CD8-positive, alpha-beta memory T cell (primary cell): ENCODE results near the gene MEDAG. TPM values are rescaled to one million over a fixed set of nuclear protein-coding genes. Genes with fewer than 3 reads are reported as not detected.

ENCODE experiments used
- CTCF ChIA-PET: fragments of 350-600 bp; sonication (Branson Sonifier 250); formaldehyde crosslinking; loops from one replicate; lab custom pipeline; 2021; ENCODE audit warnings: antibody characterized with exemption; lab: Charles Lee
- POLR2A ChIA-PET: fragments of 350-600 bp; sonication (Branson Sonifier 250); formaldehyde crosslinking; loops from one replicate; lab custom pipeline; 2021; ENCODE audit warnings: antibody characterized with exemption; lab: Charles Lee
- DNase-seq, 5 donors: peaks; one replicate each; pipeline versions ENCODE4 v3.0.0 to v3.0.0-alpha.2; 2020 to 2022; ENCODE audit warnings: mixed read lengths in 1 of 5
- H3K27ac ChIP-seq: one replicate; pipeline ENCODE4 v1.7.0; 2013; ENCODE audit warnings: low read depth, mild to moderate bottlenecking, low read length, moderate library complexity
- H3K27me3 ChIP-seq: 2 replicates; pipeline ENCODE4 v1.7.0; 2013; ENCODE audit warnings: low read length, mild to moderate bottlenecking; ENCODE audit not compliant: insufficient read depth, poor library complexity, severe bottlenecking
- H3K36me3 ChIP-seq: 2 replicates; pipeline ENCODE4 v1.7.0; 2013; ENCODE audit warnings: mild to moderate bottlenecking, low read length, moderate library complexity; ENCODE audit not compliant: insufficient read depth
- H3K4me1 ChIP-seq: 2 replicates; pipeline ENCODE4 v1.7.0; 2013; ENCODE audit warnings: mild to moderate bottlenecking, low read length, moderate library complexity; ENCODE audit not compliant: insufficient read depth
- H3K4me3 ChIP-seq: 2 replicates; pipeline ENCODE4 v1.7.0; 2013; ENCODE audit warnings: mild to moderate bottlenecking, low read length
- H3K9me3 ChIP-seq: 2 replicates; pipeline ENCODE4 v1.7.0; 2013; ENCODE audit warnings: mild to moderate bottlenecking, low read length
- H3K27ac Mint-ChIP-seq, 8 donors: one replicate each; pipeline ENCODE4 v1.8.0; 2020 to 2021; ENCODE audit warnings: mixed read lengths in 8 of 8, mild to moderate bottlenecking in 6 of 8, inconsistent platforms in 3 of 8, moderate library complexity in 3 of 8
- H3K27me3 Mint-ChIP-seq, 2 donors: one replicate each; pipeline ENCODE4 v1.8.0; 2020 to 2021; ENCODE audit warnings: mixed read lengths in 2 of 2, mild to moderate bottlenecking in 1 of 2, moderate library complexity in 1 of 2
- H3K36me3 Mint-ChIP-seq, 3 donors: one replicate each; pipeline ENCODE4 v1.8.0; 2020 to 2021; ENCODE audit warnings: mixed read lengths in 3 of 3, inconsistent platforms in 1 of 3, mild to moderate bottlenecking in 1 of 3
- H3K4me1 Mint-ChIP-seq, 3 donors: one replicate each; pipeline ENCODE4 v1.8.0; 2020 to 2021; ENCODE audit warnings: mixed read lengths in 3 of 3, inconsistent platforms in 1 of 3, mild to moderate bottlenecking in 1 of 3
- H3K4me3 Mint-ChIP-seq, 7 donors: one replicate each; pipeline ENCODE4 v1.8.0; 2020 to 2021; ENCODE audit warnings: mixed read lengths in 7 of 7, mild to moderate bottlenecking in 6 of 7, moderate library complexity in 4 of 7, inconsistent platforms in 2 of 7
- H3K9me3 Mint-ChIP-seq, 5 donors: one replicate each; pipeline ENCODE4 v1.8.0; 2020 to 2022; ENCODE audit warnings: mixed read lengths in 5 of 5, mild to moderate bottlenecking in 3 of 5, moderate library complexity in 2 of 5, inconsistent platforms in 1 of 5
- polyA plus RNA-seq: library from polyadenylated mRNA; unstranded; fragments of 300-500 nt; fragmentation: Illumina TruSeq; gene quantifications from one replicate; pipeline ENCODE4 v1.2.3, GENCODE V29; 2021
- total RNA-seq, 2 experiments: library from RNA; stranded (reverse); gene quantifications; one replicate each; pipeline ENCODE4 v1.2.3, GENCODE V29; 2021

Gene MEDAG
- total and polyA plus RNA-seq, 3 experiments from 2014 or later, result not detected

GRCh38 chr13:30870049-30870884 is 35.8 kb upstream of the MEDAG start:
- peaks cover 0 to 3% (median 2%) of the 10 kb centered on the region in 3 donors for H3K4me1 Mint-ChIP-seq
- H3K9me3 Mint-ChIP-seq, result no peaks in the 10 kb centered on the region
- Histone ChIP-seq H3K27ac (no peak overlapping the region), H3K4me3 (no peak overlapping the region), H3K36me3 (no peaks in the 10 kb centered on the region), H3K9me3 (no peaks in the 10 kb centered on the region), H3K4me1 (no peaks in the 10 kb centered on the region), H3K27me3 (no peaks in the 10 kb centered on the region)
- peaks cover 2 to 31% of the 10 kb centered on the region in 2 donors for H3K27me3 Mint-ChIP-seq
- no peak overlapping the region for H3K27ac Mint-ChIP-seq
- no peaks in the 10 kb centered on the region for H3K36me3 Mint-ChIP-seq
- no peak overlapping the region for H3K4me3 Mint-ChIP-seq
- POLR2A ChIA-PET, result no interaction called here
- CTCF ChIA-PET, result interaction anchor here (1.4 kb wide), 1 partner anchor 15 kb away, joined by 5 read pairs; no protein-coding TSS in a partner anchor
- no peak for DNase-seq

- ChIA-PET CTCF (no interaction called here), POLR2A (no interaction called here)
- no peak for DNase-seq
- no peaks in the 10 kb centered on the region for H3K4me1 Mint-ChIP-seq
- Histone ChIP-seq H3K4me1 (no peaks in the 10 kb centered on the region), H3K4me3 (no peak overlapping the region), H3K27ac (no peak overlapping the region), H3K9me3 (no peaks in the 10 kb centered on the region), H3K36me3 (no peaks in the 10 kb centered on the region), H3K27me3 (no peaks in the 10 kb centered on the region)
- H3K27ac Mint-ChIP-seq, result no peak overlapping the region
- H3K36me3 Mint-ChIP-seq, result no peaks in the 10 kb centered on the region
- no peaks in the 10 kb centered on the region for H3K9me3 Mint-ChIP-seq
- H3K27me3 Mint-ChIP-seq, result peaks cover 5 to 34% of the 10 kb centered on the region in 2 donors
- no peak overlapping the region for H3K4me3 Mint-ChIP-seq
Measured at GRCh38 chr13:30870916-30871587, 35.0 kb upstream of the MEDAG start.

- Histone ChIP-seq H3K9me3 (no peaks in the 10 kb centered on the region), H3K4me3 (no peak overlapping the region), H3K4me1 (no peaks in the 10 kb centered on the region), H3K36me3 (no peaks in the 10 kb centered on the region), H3K27me3 (no peaks in the 10 kb centered on the region), H3K27ac (no peak overlapping the region)
- H3K27ac Mint-ChIP-seq, result no peak overlapping the region
- no peaks in the 10 kb centered on the region for H3K36me3 Mint-ChIP-seq
- POLR2A ChIA-PET, result no interaction called here
- H3K4me3 Mint-ChIP-seq, result no peak overlapping the region
- peaks cover 4 to 34% of the 10 kb centered on the region in 2 donors for H3K27me3 Mint-ChIP-seq
- H3K9me3 Mint-ChIP-seq, result no peaks in the 10 kb centered on the region
- no peaks in the 10 kb centered on the region for H3K4me1 Mint-ChIP-seq
- CTCF ChIA-PET, result no interaction called here
- DNase-seq, result no peak
Measured at GRCh38 chr13:30871588-30872275, 34.3 kb upstream of the MEDAG start.

- Histone ChIP-seq H3K4me1 (no peaks in the 10 kb centered on the region), H3K4me3 (no peak overlapping the region), H3K36me3 (no peaks in the 10 kb centered on the region), H3K27ac (no peak overlapping the region), H3K9me3 (no peaks in the 10 kb centered on the region), H3K27me3 (no peaks in the 10 kb centered on the region)
- Mint-ChIP-seq H3K4me1 (no peaks in the 10 kb centered on the region), H3K36me3 (no peaks in the 10 kb centered on the region), H3K9me3 (no peaks in the 10 kb centered on the region), H3K4me3 (no peak overlapping the region), H3K27ac (no peak overlapping the region), H3K27me3 (peaks cover 3 to 34% of the 10 kb centered on the region in 2 donors)
- ChIA-PET CTCF (no interaction called here), POLR2A (no interaction called here)
- DNase-seq, result no peak
Measured at GRCh38 chr13:30872276-30872594, 33.8 kb upstream of the MEDAG start.

- peaks cover 3 to 37% of the 10 kb centered on the region in 2 donors for H3K27me3 Mint-ChIP-seq
- Histone ChIP-seq H3K4me1 (no peaks in the 10 kb centered on the region), H3K27ac (no peak overlapping the region), H3K9me3 (no peaks in the 10 kb centered on the region), H3K27me3 (no peaks in the 10 kb centered on the region), H3K4me3 (no peak overlapping the region), H3K36me3 (no peaks in the 10 kb centered on the region)
- DNase-seq, result no peak
- H3K4me1 Mint-ChIP-seq, result no peaks in the 10 kb centered on the region
- H3K36me3 Mint-ChIP-seq, result no peaks in the 10 kb centered on the region
- POLR2A ChIA-PET, result no interaction called here
- CTCF ChIA-PET, result no interaction called here
- H3K9me3 Mint-ChIP-seq, result no peaks in the 10 kb centered on the region
- no peak overlapping the region for H3K27ac Mint-ChIP-seq
- no peak overlapping the region for H3K4me3 Mint-ChIP-seq
Measured at GRCh38 chr13:30872685-30873461, 33.2 kb upstream of the MEDAG start.

- Mint-ChIP-seq H3K4me1 (no peaks in the 10 kb centered on the region), H3K9me3 (no peaks in the 10 kb centered on the region), H3K4me3 (no peak overlapping the region), H3K27ac (no peak overlapping the region), H3K27me3 (peaks cover 3 to 37% of the 10 kb centered on the region in 2 donors), H3K36me3 (no peaks in the 10 kb centered on the region)
- no peak overlapping the region for H3K27ac ChIP-seq
- ChIA-PET CTCF (no interaction called here), POLR2A (no interaction called here)
- DNase-seq, result no peak
- no peaks in the 10 kb centered on the region for H3K27me3 ChIP-seq
- H3K9me3 ChIP-seq, result no peaks in the 10 kb centered on the region
- no peaks in the 10 kb centered on the region for H3K36me3 ChIP-seq
- H3K4me3 ChIP-seq, result no peak overlapping the region
- no peaks in the 10 kb centered on the region for H3K4me1 ChIP-seq
Measured at GRCh38 chr13:30873499-30873898, 32.6 kb upstream of the MEDAG start.

GRCh38 chr13:30874111-30874510 is 32.0 kb upstream of the MEDAG start:
- Mint-ChIP-seq H3K36me3 (no peaks in the 10 kb centered on the region), H3K27ac (peak overlapping the region in 1 of 8 donors; percentile 92), H3K9me3 (no peaks in the 10 kb centered on the region), H3K4me1 (no peaks in the 10 kb centered on the region), H3K27me3 (peaks cover 3 to 37% of the 10 kb centered on the region in 2 donors), H3K4me3 (no peak overlapping the region)
- H3K27ac ChIP-seq, result no peak overlapping the region
- no peak for DNase-seq
- POLR2A ChIA-PET, result no interaction called here
- CTCF ChIA-PET, result interaction anchor here (1.2 kb wide), 1 partner anchor 8 kb away, joined by 8 read pairs; no protein-coding TSS in a partner anchor
- H3K4me3 ChIP-seq, result no peak overlapping the region
- H3K36me3 ChIP-seq, result no peaks in the 10 kb centered on the region
- no peaks in the 10 kb centered on the region for H3K27me3 ChIP-seq
- no peaks in the 10 kb centered on the region for H3K9me3 ChIP-seq
- no peaks in the 10 kb centered on the region for H3K4me1 ChIP-seq
